ENCODE data around the gene LKAAEAR1.

LKAAEAR1 gene

DNA sequence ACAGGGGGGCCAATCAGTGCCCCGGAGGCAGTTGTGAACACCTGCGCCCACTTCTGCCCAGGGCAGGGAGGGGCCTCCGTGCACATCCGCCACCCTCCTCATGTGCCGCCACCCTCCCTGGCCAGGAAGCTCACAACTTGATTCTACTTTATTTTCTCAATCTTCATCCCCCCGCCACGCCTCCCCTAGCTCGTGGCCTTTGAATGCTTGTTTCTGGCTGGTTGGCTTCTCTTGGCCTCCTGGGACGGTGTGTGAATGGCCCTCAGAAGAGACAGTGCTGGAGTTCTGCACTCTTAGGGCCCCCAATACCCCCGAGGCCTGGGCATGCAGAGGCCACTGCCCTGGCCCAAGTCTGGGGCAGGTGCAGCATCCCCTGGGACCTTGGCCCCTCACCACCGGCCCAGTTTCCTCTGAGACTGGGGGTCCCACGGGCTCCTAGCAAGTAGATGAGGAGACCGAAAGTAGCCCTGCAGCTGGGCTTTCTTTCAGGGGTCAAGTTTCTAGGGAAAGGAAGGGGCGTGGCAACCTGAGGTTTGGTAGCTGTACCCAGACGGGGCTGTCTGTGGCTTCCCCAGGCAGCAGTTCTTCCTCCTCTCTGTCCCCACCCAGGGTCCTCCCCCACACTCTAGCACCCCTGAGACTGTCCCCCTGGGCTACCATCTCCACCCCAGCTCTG is 6.2 kb downstream of the LKAAEAR1 start:
- DNase-seq = peak; percentile 72 to 87

DNA sequence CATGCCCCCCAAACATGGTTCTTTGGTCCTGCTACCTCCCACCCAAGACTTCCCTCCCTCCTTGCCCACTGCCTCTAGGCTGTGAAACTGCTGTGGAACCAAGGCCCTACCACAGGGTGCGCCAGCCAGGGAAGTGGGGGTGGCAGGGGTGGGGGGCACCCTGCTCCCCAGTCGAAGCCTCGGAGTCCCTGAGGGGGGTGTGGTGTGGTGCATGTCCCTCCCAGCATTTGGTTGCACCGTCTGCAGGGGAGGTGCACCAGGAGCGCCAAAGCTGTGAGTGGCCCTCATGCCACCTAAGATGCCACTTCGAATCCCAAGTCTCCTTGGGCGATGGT is 6.7 kb downstream of the LKAAEAR1 start:
- DNase-seq = no peak

DNA sequence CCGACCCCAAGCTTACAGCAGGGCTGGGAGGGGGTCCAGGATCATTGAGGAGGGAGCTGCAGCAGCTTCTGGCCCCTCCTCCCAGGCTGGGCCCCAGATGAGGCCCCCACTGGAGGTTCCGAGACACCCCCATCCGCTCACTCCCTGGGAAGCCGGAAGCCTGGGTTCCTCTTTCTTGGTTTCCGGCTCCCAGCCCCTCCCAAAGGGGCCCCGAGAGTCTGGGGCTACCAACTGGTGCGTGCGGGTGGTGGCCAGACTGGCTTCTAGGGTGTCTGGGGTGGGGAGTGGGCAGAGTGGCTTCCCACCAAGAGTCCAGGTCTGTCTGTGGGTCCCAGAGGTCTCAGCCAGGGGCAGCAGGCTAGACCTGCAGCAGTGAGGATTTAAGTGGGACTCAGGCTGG is 7.1 kb downstream of the LKAAEAR1 start:
- peak; percentile 76 to 83 for DNase-seq

DNA sequence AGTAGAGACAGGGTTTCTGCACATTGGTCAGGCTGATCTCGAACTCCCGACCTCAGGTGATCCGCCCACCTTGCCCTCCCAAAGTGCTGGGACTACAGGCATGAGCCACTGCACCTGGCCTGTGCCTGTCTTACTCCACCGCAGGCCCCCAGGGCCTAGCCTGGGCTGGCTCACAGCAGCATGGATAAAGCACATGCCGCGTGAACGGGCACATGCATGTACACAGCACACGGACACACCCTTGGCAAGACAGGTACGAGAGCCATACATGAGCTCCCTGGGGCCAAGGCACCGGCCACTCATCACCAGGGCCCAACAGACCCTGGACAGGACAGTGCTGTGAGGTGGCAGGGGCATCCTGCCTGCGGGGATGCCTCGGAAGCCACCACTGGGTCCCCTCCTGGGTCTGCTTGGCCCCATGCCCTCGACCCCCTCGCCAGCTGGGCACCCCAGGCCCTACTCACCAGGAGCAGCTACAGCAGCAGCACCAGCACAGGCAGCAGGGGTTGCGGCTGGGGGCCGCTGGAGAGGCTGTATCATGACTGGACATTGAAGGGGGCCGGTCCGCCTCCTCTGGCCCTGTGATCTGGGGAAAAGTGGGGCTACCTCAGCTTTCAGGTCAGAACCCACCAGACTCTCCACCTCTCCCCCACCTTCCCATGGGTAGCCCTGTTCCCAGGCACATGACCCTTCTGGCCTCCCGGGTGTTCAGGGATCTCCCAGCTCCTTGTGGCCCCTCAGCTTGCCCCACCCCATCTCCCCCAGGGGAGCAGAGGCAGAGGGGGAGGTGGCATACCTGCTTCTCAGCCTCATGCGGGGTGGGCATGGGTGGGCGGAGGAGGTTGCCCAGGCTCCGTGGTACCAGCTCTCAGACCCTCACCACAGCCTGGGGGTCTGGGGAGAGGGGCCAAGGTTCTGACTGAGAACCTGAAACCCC is 7.9 kb downstream of the LKAAEAR1 start:
- DNase-seq = no peak

DNA sequence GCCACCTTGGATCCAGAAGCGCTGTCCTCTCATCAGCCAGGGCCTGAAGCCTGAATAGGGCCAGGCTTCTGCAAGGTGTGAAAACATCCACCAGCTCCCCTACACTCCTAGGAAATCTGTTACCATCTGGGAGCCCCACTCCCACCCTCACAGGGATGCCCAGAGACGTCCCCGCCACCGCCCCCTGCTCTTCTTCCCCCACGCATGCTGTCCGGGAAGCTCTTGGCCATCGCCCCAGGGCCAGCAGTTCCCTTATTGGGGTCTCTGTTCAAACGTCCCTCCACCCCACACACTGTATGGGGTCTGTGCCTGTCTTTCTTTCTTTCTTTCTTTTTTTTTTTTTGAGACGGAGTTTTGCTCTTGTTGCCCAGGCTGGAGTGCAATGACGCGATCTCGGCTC is 8.6 kb downstream of the LKAAEAR1 start:
- no peak for DNase-seq

DNA sequence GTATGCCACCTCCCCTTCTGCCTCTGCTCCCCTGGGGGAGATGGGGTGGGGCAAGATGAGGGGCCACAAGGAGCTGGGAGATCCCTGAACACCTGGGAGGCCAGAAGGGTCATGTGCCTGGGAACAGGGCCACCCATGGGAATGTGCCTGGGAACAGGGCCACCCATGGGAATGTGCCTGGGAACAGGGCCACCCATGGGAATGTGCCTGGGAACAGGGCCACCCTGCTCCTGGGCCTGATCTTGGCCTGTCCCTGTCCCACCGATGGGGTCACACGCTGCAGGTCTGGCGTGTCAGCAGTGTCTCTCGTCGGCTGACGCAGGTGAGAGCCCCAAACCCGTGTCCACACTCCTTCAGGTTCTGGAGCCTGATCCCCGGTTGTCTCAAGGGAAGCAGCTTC is 9.2 kb downstream of the LKAAEAR1 start:
- DNase-seq = no peak

DNA sequence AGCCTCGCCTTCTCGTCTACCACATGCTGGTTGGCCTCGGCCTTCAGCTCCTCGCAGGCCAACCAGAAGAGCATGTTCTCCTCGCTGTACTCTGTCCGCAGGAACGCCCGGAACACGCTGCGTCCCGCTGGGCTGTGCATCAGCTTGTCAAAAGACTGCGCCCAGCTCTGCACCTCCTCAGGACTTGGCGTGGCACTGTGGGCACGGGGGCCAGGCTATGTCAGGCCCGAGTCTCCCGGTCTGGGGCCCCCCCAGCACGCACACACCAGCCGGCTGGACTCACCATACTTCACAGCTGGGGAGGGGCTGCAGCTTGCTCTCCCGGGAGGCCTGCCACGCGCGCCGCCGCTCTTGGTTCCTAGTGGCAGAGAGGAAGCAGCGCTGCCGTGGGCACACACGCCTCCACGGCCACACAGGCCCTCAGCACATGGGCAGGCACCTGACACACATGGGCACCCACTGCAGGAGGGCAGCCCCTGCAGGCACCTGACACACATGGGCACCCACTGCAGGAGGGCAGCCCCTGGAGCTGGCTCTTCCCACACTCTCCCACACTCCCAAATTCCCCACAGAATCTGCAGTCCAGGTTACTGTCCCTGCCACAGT is 9.9 kb downstream of the LKAAEAR1 start:
- no peak for DNase-seq

DNA sequence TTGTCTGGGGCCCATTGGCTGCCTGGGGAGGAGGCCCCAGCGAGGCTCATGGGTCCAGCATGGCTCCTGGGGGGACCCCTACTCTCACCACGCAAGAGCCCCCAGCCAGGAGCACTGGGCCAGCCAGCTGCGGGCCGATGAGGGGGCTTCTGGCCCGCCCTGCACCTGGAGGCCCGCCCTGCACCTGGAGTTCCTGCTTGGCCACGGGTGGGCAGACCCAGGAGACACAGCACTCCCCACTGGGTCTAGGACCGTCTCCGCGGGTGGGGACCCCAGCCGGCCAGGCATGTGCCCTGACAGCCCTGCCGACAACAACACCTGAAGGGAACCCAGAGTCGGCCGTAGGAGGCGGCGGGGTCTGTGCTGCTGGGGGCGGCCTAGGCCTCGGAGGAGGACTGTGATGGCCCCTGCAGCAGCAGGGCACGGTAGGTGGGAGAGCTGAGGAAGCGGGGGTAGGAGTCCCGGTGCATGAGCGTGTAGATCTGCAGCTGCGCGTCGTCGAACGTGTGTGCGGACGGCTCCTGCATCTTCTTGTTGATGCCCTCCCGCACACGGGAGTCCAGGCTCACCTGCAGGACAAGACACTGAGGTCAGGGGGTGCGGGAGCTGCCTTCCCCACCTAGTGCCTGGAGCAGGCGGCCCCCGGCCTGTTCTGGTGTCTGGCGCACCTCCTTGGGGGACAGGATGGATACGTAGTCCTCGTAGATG is 10.6 kb downstream of the LKAAEAR1 start:
- DNase-seq = no peak

DNA sequence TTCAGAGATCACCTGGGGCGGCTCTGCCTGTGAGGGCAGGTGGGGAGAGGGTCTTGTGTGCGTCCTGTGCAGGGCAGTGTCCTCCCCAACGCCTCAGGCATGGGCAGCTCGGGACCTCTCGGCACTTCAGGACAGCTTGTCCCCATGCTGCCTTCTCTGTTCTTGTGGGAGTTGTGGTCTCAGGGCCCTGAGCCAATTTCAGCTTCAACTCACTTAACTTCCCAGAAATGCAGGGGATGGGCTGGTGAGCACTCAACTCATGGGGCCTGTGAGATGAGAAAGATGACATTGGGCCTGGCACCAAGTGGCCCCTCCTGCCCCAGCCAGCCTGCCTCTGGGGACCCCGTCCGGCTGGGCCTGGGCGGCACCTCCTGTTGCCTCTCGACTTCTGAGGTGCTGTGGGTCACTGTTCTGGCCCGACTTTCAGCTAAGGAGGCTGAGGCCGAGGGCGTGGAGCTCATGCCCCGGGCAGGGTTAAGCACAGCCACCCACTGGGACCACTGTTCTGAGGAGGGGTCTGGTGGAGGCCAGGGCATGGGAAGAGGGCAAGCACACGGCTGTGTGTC is 11.6 kb downstream of the LKAAEAR1 start:
- DNase-seq = no peak

DNA sequence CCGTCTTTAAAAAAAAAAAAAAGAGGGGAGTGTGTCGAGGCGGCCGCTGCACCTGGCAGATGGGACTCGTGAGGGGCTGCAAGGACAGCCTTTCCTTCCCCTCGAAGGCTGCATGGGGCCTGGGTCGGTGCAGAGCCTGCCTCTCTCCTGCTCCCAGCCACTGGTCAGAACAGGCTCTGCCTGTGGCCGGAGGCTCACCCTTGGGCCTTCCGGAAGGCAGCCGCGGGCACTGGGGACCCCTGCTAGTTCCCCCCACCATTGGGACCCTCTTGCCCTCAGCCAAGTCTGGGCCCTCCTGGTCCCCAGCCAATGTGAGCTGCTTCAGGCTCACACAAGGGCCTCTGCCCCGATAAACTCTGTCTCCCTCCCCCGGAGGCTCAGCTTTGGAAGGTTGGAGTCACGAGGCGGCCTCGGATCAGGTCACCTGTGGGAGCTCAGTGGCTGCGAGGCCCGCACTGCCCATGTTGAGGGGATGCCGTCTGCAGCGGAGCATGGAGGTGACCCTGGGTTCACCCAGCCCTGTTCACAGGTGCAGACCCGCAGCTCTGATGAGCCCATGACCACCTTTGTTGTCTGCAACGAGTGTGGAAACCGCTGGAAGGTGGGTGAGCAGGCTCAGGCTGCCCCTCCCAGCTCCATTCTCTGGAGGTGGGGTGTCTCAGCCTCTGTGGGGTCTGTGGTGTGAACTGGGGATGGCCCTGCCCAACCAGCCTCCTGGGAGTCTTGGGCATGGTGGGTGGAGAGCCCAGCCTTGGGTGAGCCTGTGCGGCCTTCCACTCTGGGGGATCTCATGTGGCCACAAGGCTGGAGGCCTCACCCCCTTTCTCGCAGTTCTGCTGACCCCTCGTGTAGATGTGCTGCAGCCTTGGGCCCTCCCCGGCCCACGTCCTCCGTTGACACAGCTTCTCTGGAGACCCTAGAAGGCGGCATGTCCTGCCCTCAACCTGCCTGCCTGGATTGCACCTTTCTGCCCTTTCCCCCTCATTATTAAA is 12.6 kb downstream of the LKAAEAR1 start:
- no peak for DNase-seq

DNA sequence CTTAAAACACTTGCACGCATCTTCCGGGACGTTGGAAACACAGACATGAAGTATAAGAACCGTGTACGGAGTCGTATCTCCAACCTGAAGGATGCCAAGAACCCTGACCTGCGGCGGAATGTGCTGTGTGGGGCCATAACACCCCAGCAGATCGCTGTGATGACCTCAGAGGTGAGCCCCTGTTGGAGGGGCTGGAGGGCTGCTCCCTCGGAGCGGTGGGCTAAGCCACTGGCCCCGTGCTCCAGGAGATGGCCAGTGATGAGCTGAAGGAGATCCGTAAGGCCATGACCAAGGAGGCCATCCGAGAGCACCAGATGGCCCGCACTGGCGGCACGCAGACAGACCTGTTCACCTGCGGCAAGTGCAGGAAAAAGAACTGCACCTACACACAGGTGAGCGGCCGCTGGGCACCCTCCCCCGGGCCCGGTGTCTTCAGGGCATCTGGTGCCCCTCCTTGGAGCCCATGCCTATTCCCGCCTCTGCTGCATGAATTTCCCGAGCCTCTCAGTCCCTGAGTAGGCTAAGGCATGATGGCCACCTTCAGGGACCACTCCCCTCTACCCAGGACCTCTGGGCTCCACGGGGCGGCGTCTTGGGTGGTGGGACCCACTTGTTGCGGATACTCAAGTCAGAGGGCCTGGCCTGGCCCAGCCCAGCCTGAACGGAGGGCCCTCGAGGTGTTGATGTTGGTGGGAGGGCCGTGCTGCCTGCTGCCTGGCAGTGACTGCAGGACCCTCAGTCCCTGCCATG is 13.8 kb downstream of the LKAAEAR1 start:
- DNase-seq = no peak

DNA sequence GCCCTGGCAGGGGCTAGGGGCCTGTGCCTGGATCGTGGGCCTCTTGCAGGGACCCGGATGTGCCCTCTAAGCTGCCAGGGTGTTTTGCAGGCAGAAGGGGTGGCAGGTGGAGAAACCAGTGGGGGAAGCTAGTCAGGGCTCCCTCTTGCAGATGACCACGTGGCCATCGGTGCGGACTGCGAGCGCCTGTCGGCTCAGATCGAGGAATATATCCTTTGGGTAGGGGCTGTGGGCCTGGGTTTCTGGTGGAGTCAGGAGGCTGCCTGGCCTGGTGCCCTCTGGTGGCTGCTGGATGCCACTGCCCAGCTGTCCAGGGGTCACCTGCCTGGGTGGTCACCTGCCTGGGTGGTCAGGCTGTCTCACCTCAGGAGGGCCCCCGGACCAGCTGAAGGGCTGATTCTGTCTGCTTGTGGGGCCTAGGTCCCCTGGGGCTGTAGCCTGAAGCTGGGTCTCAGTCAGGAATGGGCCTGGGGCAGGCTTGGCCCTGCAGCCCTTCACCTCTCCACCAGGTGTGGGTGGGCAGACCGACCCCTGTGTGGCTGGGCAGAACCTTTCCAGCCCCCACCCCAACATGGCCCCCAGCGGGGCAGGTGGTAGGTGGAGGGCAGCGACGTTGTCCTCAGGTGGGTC is 14.5 kb downstream of the LKAAEAR1 start:
- peak in 1 of 2 experiments; percentile 17 for DNase-seq

DNA sequence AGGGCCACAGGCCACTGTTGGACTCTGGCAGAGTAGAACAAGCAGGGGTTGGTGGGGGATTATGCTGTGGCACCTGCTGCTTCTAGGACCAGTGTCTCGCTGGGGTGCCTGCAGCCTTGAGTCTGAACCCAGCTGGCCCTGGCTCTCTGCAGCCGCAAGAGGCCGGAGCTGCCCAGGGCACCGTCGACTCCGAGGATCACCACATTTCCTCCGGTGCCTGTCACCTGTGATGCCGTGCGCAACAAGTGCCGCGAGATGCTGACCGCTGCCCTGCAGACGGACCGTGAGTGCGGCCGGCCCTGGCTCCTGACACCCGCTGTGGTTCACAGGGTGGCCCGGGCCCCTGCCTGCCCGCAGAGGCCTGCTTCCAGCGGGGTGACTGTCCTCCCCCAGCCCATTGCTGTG is 15.0 kb downstream of the LKAAEAR1 start:
- no peak for DNase-seq

DNA sequence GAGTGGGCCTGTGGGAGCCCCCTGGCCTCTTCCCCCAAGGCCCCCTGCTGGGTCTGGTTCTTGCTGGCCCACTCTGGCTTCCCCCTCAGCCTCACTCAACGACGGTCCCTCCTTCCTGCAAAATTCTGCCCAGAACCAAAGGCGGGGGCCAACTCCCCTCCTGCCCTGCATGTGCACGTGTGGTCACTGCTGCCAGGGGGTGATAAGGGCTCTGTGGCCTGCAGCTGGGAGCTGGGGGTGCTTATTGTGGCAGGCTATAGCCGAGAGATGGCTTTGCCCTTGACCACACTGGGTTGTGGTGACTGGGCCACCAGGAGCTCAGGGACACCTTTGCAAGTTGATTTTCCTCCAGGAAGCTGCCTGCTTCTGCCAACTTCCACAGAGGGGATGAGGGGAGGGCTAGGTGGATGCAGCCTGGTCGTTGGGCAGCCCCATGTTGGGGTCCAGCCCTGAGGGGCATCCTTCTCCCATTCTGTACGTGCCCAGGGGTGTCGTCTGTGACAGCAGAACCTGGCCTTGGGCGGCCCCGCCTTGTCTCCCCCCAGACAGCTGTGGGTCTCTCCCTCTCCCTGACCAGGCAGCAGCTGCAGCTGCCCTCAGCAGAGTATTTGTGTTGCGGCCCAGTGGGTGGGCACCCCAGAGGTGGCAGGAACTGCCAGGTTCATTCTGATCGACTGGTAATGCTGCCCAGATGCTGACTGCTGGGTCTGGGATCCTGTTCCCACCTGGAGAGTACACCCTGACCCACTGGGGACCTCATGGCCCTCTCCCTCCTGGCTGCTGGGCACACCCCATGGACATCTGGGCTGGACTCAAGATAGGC is 15.6 kb downstream of the LKAAEAR1 start:
- DNase-seq = no peak

DNA sequence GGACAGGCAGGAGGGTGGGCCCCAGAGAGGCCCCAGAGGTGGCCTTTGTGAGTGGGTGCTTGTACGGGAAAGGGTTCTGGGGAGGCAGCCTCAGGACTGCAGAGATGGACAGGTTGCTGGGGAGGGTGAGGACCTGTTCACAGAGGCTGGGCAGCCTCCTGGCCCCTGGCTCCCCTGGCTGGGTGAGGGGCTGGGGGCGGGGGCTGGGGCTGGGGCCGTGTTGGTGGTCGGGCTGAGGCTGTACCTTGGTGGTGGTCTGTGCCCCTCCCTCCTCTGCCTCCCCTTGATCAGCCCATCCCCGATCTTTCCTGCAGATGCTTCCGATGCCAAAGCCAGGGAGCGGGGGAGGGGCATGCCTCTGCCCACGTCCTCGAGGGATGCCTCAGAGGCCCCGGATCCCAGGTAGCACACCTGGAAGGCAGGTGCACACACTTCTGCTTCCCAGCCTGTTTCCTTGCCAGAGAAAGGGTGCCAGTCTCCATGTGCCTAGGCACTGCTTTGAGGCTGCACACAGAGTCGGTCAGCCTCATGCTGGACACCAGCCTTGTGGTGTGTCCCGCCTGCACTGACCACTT is 16.4 kb downstream of the LKAAEAR1 start:
- no peak for DNase-seq

DNA sequence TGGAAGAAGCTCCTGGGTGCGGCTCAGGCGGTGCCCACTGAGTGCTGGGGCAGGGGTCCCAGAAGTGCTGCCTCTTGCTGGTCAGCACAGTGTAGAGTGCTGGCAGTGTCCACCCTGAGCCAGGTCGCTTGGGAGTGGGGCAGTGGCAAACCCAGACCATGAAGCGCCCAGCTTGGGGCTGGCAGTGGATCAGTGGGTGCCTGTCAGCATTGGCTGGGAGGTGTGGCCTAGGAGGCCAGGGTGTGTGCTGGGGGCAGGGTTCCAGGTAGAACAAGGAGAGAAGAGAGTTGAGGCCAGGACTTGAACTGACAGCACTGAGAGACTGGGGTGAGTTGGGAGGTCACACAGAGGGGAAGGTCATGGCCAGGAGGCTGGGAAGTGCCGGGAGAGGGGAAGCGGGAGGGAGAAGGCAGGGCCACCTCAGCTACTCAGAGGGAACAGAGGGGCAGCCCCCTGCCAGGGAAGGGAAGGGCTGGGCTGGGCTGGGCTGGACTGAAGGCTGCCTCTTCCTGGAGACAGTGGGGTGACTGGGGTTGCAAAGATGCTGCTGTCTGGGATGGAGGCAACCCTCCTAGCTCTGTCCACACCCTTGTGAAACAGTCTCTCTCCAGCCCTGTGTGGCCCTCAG is 17.1 kb downstream of the LKAAEAR1 start:
- no peak for DNase-seq

DNA sequence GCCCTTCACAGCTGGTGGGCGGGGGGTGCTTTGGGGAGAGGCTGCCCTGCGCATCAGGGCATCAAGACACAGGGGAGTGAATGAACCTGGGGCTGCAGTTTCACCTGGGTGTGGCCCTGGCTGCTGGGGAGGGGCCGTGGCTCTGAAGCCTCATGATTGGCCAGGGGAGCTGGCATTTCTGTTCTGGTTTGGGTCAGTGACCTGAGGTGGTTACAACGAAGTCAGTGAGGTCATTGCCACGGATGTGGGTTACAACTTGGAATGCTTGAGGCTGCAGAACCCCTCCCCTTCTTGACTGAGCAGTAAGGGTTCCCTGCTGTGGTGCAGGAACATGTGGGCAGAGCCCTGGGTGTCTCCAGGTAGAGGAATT is 18.2 kb downstream of the LKAAEAR1 start:
- DNase-seq = no peak

DNA sequence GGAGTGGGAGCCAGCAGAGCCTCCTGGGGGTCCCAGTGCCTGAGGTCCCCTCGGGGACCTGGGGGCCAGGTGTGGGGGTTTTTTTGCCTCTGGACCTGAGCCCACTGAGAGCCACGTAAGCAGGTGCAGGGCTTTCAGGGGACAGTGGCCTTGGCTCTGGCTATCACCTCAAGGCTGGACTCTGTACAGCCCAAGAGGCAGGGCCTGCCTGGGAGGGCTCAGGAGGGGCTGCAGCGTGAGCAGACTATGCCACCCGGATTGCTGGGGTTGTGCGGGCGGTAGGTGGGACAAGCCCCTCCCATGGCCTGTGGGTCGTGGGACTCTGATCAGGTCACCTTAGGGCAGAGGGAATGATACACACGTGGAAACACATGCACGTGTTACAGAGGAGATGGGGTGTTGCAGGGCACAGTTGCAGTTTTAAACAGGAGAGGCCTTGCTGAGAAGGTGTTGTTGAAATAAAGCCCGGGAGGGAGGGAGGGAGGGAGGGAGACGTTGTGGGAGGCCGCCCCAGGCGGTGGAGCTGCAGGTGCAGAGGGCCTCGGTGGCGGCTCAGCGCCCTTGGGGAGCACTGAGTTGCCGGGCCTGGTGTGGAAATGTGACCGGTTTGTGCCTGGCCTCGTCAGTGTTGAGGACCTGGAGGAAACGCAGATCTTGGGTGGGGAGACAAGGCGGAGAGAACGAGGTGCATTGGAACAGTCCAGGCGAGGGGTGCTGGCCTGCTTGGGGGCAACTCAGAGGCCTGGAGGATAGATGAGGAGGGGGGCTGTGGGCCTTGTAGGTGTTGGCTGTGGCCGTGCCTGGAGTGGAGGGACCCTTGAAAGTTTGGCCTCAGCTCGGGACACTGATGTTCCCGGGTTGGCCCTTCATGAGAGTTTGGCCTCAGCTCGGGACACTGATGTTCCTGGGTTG is 18.9 kb downstream of the LKAAEAR1 start:
- no peak for DNase-seq

Data from Kasumi-1 (cell line).